ENCODE results near the gene QPRT. TPM values are rescaled to one million over a fixed set of nuclear protein-coding genes. Genes with fewer than 3 reads are reported as not detected.

Gene QPRT
- total and polyA plus RNA-seq, 2 donors (not counting 1 experiment from before 2014, with no cell fraction given): 27.7 to 94.0 TPM

DNA sequence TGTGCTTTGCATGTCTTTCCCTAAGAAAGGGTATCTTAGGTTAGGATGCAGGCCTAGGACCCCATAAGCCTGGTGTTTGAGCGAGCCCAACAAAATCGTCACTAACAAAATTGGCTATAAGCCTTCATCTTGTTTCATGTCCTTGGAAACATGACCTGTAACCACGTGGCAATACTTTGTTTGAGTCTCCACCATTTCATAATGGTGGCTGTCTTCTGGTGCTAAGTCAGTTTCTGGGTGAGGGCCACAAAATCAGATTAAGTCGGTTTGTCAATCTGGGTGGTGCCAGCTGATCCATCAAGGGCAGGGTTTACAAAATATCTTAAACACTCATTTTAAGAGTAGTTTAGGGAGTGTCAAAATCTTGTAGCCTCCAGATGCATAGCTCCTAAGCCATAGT lies 33.8 kb downstream of the QPRT start:
- Histone ChIP-seq H3K27me3 (ENCODE audit: control insufficient read depth, insufficient read depth, low read length) (peaks cover 4% of the 10 kb centered on the region), H4K20me1 (ENCODE audit: control insufficient read depth, extremely low read depth, insufficient read depth, low read length) (no peaks in the 10 kb centered on the region), H2AFZ (ENCODE audit: low read length) (no peak overlapping the region), H3K27ac (ENCODE audit: insufficient read depth, low read length) (no peak overlapping the region), H3K4me3 (replicated peaks in 1 of 4; ENCODE audit: control extremely low read depth in 1 of 4, insufficient read depth in 1 of 4, low read depth in 3 of 4, low read length in 4 of 4) (no peak overlapping the region), H3K4me2 (ENCODE audit: extremely low read depth, insufficient read depth, low read length) (no peak overlapping the region), H3K79me2 (ENCODE audit: control insufficient read depth, insufficient read depth, low read length) (no peaks in the 10 kb centered on the region), H3K9ac (ENCODE audit: insufficient read depth, low read length) (no peak overlapping the region), H3K36me3 (ENCODE audit: control insufficient read depth, insufficient read depth, low read length) (no peaks in the 10 kb centered on the region), H3K9me3 (ENCODE audit: control insufficient read depth, insufficient read depth, low read depth, low read length) (no peaks in the 10 kb centered on the region), H3K4me1 (ENCODE audit: control insufficient read depth, extremely low read depth, insufficient read depth, low read length) (no peaks in the 10 kb centered on the region)
- no peak for TF ChIP-seq EZH2 (IDR thresholded peaks at IDR 0.05; ENCODE audit: low read length, missing control alignments)
- no peak for TF ChIP-seq CTCF (conservative IDR thresholded peaks at IDR 0.05 in 1 of 2, IDR thresholded peaks at IDR 0.05 in 1 of 2; ENCODE audit: low read depth in 1 of 2, low read length in 2 of 2)
- DNase-seq (ENCODE audit: low read depth in 2 of 2): no peak

DNA sequence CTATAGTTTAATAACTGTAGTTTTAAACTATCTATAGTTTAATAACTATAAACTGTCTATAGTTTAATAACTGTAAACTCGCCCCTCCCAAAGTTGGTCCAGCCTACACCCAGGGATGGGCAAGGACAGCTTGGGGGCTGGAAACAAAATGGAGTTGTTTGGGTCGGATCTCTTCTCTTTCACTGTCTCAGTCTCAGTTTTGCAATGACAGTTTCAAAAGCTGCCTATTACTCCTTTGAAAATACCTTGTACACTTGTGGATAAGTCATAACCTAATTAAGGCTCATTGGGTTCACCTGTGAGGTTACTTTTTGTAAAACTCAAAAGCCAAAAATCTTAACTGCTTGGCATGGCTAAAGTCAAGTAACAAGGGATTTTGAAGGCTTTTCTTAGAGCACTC lies 35.4 kb downstream of the QPRT start:
- TF ChIP-seq CTCF (conservative IDR thresholded peaks at IDR 0.05 in 1 of 2, IDR thresholded peaks at IDR 0.05 in 1 of 2; ENCODE audit: low read depth in 1 of 2, low read length in 2 of 2): no peak
- TF ChIP-seq EZH2 (IDR thresholded peaks at IDR 0.05; ENCODE audit: low read length, missing control alignments): no peak
- H2AFZ ChIP-seq (ENCODE audit: low read length): no peak overlapping the region
- no peaks in the 10 kb centered on the region for H4K20me1 ChIP-seq (ENCODE audit: control insufficient read depth, extremely low read depth, insufficient read depth, low read length)
- no peaks in the 10 kb centered on the region for H3K79me2 ChIP-seq (ENCODE audit: control insufficient read depth, insufficient read depth, low read length)
- H3K4me3 ChIP-seq (replicated peaks in 1 of 4; ENCODE audit: control extremely low read depth in 1 of 4, insufficient read depth in 1 of 4, low read depth in 3 of 4, low read length in 4 of 4): no peak overlapping the region
- H3K36me3 ChIP-seq (ENCODE audit: control insufficient read depth, insufficient read depth, low read length): no peaks in the 10 kb centered on the region
- H3K27me3 ChIP-seq (ENCODE audit: control insufficient read depth, insufficient read depth, low read length): peaks cover 4% of the 10 kb centered on the region
- no peak overlapping the region for H3K27ac ChIP-seq (ENCODE audit: insufficient read depth, low read length)
- H3K4me1 ChIP-seq (ENCODE audit: control insufficient read depth, extremely low read depth, insufficient read depth, low read length): no peaks in the 10 kb centered on the region
- H3K9me3 ChIP-seq (ENCODE audit: control insufficient read depth, insufficient read depth, low read depth, low read length): no peaks in the 10 kb centered on the region
- no peak for DNase-seq (ENCODE audit: low read depth in 2 of 2)
- H3K4me2 ChIP-seq (ENCODE audit: extremely low read depth, insufficient read depth, low read length): no peak overlapping the region
- no peak overlapping the region for H3K9ac ChIP-seq (ENCODE audit: insufficient read depth, low read length)

DNA sequence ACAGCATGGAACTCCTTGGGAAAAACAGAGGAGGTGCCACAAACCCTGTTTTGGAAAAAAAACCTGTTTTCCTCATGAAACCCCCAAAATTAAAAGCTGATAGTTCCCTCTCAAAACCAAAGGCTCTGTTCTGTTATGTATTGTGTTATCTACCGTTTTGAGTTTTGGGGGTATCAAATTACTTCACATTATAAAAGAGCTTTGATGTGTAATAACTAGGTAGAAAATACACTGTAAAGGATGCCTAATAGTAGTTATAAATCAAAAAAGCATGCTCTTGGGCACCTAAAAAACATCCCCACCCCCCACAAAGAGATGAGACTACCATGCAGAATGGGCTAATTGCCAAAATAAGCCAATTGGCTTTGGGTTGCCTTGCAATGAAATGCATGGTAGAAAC lies 36.0 kb downstream of the QPRT start:
- H3K36me3 ChIP-seq (ENCODE audit: control insufficient read depth, insufficient read depth, low read length): no peaks in the 10 kb centered on the region
- no peak for DNase-seq (ENCODE audit: low read depth in 2 of 2)
- H3K4me1 ChIP-seq (ENCODE audit: control insufficient read depth, extremely low read depth, insufficient read depth, low read length): no peaks in the 10 kb centered on the region
- no peaks in the 10 kb centered on the region for H3K79me2 ChIP-seq (ENCODE audit: control insufficient read depth, insufficient read depth, low read length)
- H3K9ac ChIP-seq (ENCODE audit: insufficient read depth, low read length): no peak overlapping the region
- no peak overlapping the region for H3K27ac ChIP-seq (ENCODE audit: insufficient read depth, low read length)
- no peak overlapping the region for H2AFZ ChIP-seq (ENCODE audit: low read length)
- H3K4me2 ChIP-seq (ENCODE audit: extremely low read depth, insufficient read depth, low read length): no peak overlapping the region
- H3K9me3 ChIP-seq (ENCODE audit: control insufficient read depth, insufficient read depth, low read depth, low read length): no peaks in the 10 kb centered on the region
- H4K20me1 ChIP-seq (ENCODE audit: control insufficient read depth, extremely low read depth, insufficient read depth, low read length): no peaks in the 10 kb centered on the region
- H3K27me3 ChIP-seq (ENCODE audit: control insufficient read depth, insufficient read depth, low read length): peaks cover 4% of the 10 kb centered on the region
- H3K4me3 ChIP-seq (replicated peaks in 1 of 4; ENCODE audit: control extremely low read depth in 1 of 4, insufficient read depth in 1 of 4, low read depth in 3 of 4, low read length in 4 of 4): no peak overlapping the region
- TF ChIP-seq CTCF (conservative IDR thresholded peaks at IDR 0.05 in 1 of 2, IDR thresholded peaks at IDR 0.05 in 1 of 2; ENCODE audit: low read depth in 1 of 2, low read length in 2 of 2) (no peak), EZH2 (IDR thresholded peaks at IDR 0.05; ENCODE audit: low read length, missing control alignments) (no peak)
